Measurements from ENCODE around the gene RCSD1. TPM values are rescaled to one million over a fixed set of nuclear protein-coding genes. Genes with fewer than 3 reads are reported as not detected.
A peak's percentile ranks its signal among the peaks of the same experiment; 100 is the strongest.

The RCSD1 gene
- polyA plus RNA-seq, 4 donors, result 12.6 to 14.8 (median 13.1) TPM

GRCh38 chr1:167683226-167683625 is 53.2 kb downstream of the RCSD1 start:
- DNase-seq (ENCODE audit: low read depth in 4 of 4, low spot score in 2 of 4), result no peak

GRCh38 chr1:167683641-167684502 is 53.8 kb downstream of the RCSD1 start:
- DNase-seq (ENCODE audit: low read depth in 4 of 4, low spot score in 2 of 4), result no peak

- DNase-seq (ENCODE audit: low read depth in 4 of 4, low spot score in 2 of 4), result no peak
These were observed 55.8 kb downstream of the RCSD1 start for GRCh38 chr1:167685844-167686243.

GRCh38 chr1:167687919-167688519 is 58.0 kb downstream of the RCSD1 start:
- peak; percentile 63 to 84 (median 70) for DNase-seq (ENCODE audit: low read depth in 4 of 4, low spot score in 2 of 4)

GRCh38 chr1:167689567-167689920 is 59.5 kb downstream of the RCSD1 start:
- DNase-seq (ENCODE audit: low read depth in 4 of 4, low spot score in 2 of 4), result no peak

GRCh38 chr1:167690053-167690452 is 60.0 kb downstream of the RCSD1 start:
- DNase-seq (ENCODE audit: low read depth in 4 of 4, low spot score in 2 of 4), result no peak

- DNase-seq (ENCODE audit: low read depth in 4 of 4, low spot score in 2 of 4), result no peak
These were observed 63.5 kb downstream of the RCSD1 start for GRCh38 chr1:167693425-167694045.

GRCh38 chr1:167694691-167695090 is 64.7 kb downstream of the RCSD1 start:
- DNase-seq (ENCODE audit: low read depth in 4 of 4, low spot score in 2 of 4), result no peak

- no peak for DNase-seq (ENCODE audit: low read depth in 4 of 4, low spot score in 2 of 4)
These were observed 65.1 kb downstream of the RCSD1 start for GRCh38 chr1:167695147-167695546.

- no peak for DNase-seq (ENCODE audit: low read depth in 4 of 4, low spot score in 2 of 4)
These were observed 65.9 kb downstream of the RCSD1 start for GRCh38 chr1:167695756-167696561.

GRCh38 chr1:167697667-167698141 is 67.7 kb downstream of the RCSD1 start:
- DNase-seq (ENCODE audit: low read depth in 4 of 4, low spot score in 2 of 4), result no peak

- DNase-seq (ENCODE audit: low read depth in 4 of 4, low spot score in 2 of 4), result no peak
These were observed 68.3 kb downstream of the RCSD1 start for GRCh38 chr1:167698313-167698712.

- no peak for DNase-seq (ENCODE audit: low read depth in 4 of 4, low spot score in 2 of 4)
These were observed 71.5 kb downstream of the RCSD1 start for GRCh38 chr1:167701510-167701909.

GRCh38 chr1:167703557-167703956 is 73.5 kb downstream of the RCSD1 start:
- DNase-seq (ENCODE audit: low read depth in 4 of 4, low spot score in 2 of 4), result no peak

- DNase-seq (ENCODE audit: low read depth in 4 of 4, low spot score in 2 of 4), result no peak
These were observed 74.7 kb downstream of the RCSD1 start for GRCh38 chr1:167704715-167705114.

GRCh38 chr1:167705250-167705649 is 75.2 kb downstream of the RCSD1 start:
- no peak for DNase-seq (ENCODE audit: low read depth in 4 of 4, low spot score in 2 of 4)

GRCh38 chr1:167706363-167706762 is 76.3 kb downstream of the RCSD1 start:
- DNase-seq (ENCODE audit: low read depth in 4 of 4, low spot score in 2 of 4), result no peak

- DNase-seq (ENCODE audit: low read depth in 4 of 4, low spot score in 2 of 4), result no peak
These were observed 77.2 kb downstream of the RCSD1 start for GRCh38 chr1:167706931-167707877.

- DNase-seq (ENCODE audit: low read depth in 4 of 4, low spot score in 2 of 4), result no peak
These were observed 77.9 kb downstream of the RCSD1 start for GRCh38 chr1:167707942-167708341.

GRCh38 chr1:167708940-167709389 is 78.9 kb downstream of the RCSD1 start:
- DNase-seq (ENCODE audit: low read depth in 4 of 4, low spot score in 2 of 4), result no peak
